KMS-11 (cell line): ENCODE measurements around the gene FLRT1.

Experiments
- H2AFZ ChIP-seq: fragments of 200-600 bp; sonication (generic); 2 replicates; pipeline ENCODE4 v1.6.1; 2016; ENCODE audit warnings: antibody characterized with exemption, mixed run types, low read depth
- H3K27ac ChIP-seq: fragments of 200-600 bp; sonication (generic); 2 replicates; pipeline ENCODE4 v1.6.1; 2016; ENCODE audit warnings: mild to moderate bottlenecking, mixed run types
- H3K27me3 ChIP-seq: fragments of 200-600 bp; sonication (generic); 2 replicates; pipeline ENCODE4 v1.6.1; 2017; ENCODE audit warnings: mild to moderate bottlenecking, low read depth, mixed run types, moderate library complexity; ENCODE audit not compliant: insufficient read depth
- H3K36me3 ChIP-seq: fragments of 200-600 bp; sonication (generic); 2 replicates; pipeline ENCODE4 v1.6.1; 2017; ENCODE audit warnings: mild to moderate bottlenecking, mixed run types; ENCODE audit not compliant: insufficient read depth
- H3K4me1 ChIP-seq: fragments of 200-600 bp; sonication (generic); 2 replicates; pipeline ENCODE4 v1.6.1; 2016; ENCODE audit warnings: mild to moderate bottlenecking, low read depth, mixed run types; ENCODE audit not compliant: poor library complexity, severe bottlenecking
- H3K4me2 ChIP-seq: fragments of 200-600 bp; sonication (generic); 2 replicates; pipeline ENCODE4 v1.7.0; 2016; ENCODE audit warnings: mild to moderate bottlenecking, mixed run types
- H3K4me3 ChIP-seq: fragments of 200-600 bp; sonication (generic); IDR thresholded peaks from 2 replicates; pipeline ENCODE4 v1.6.1; 2017; ENCODE audit warnings: low read depth, low read length, mixed read lengths; ENCODE audit not compliant: insufficient read depth
- H3K79me2 ChIP-seq: fragments of 200-600 bp; sonication (generic); 2 replicates; pipeline ENCODE4 v1.6.1; 2016; ENCODE audit warnings: low read depth, mixed run types; ENCODE audit not compliant: insufficient read depth
- H3K9ac ChIP-seq: fragments of 200-600 bp; sonication (generic); 2 replicates; pipeline ENCODE4 v1.6.1; 2016; ENCODE audit warnings: mild to moderate bottlenecking, mixed run types
- H4K20me1 ChIP-seq: fragments of 200-600 bp; sonication (generic); 2 replicates; pipeline ENCODE4 v1.6.1; 2016; ENCODE audit warnings: mild to moderate bottlenecking, mixed run types; ENCODE audit not compliant: insufficient read depth
- CTCF ChIP-seq: fragments of 200-600 bp; sonication (generic); conservative IDR thresholded peaks from 2 replicates; pipeline ENCODE4 v1.6.1; 2017; ENCODE audit warnings: low read depth, mild to moderate bottlenecking, antibody characterized with exemption, low read length, moderate library complexity, mixed read lengths

FLRT1 gene

GRCh38 chr11:64015935-64016845, 19.5 kb upstream of the FLRT1 start:
- H3K4me2 ChIP-seq: no peak overlapping the region
- H3K9ac ChIP-seq: no peak overlapping the region
- no peaks in the 10 kb centered on the region for H3K4me1 ChIP-seq
- H3K36me3 ChIP-seq: no peaks in the 10 kb centered on the region
- no peak overlapping the region for H2AFZ ChIP-seq
- no peaks in the 10 kb centered on the region for H3K27me3 ChIP-seq
- no peak overlapping the region for H3K27ac ChIP-seq
- no peaks in the 10 kb centered on the region for H3K79me2 ChIP-seq
- no peak overlapping the region for H3K4me3 ChIP-seq
- H4K20me1 ChIP-seq: no peaks in the 10 kb centered on the region
- TF ChIP-seq CTCF: no peak

GRCh38 chr11:64017945-64018224, 17.8 kb upstream of the FLRT1 start:
- Histone ChIP-seq H3K27ac (no peak overlapping the region), H4K20me1 (no peaks in the 10 kb centered on the region), H3K27me3 (no peaks in the 10 kb centered on the region), H3K9ac (no peak overlapping the region), H3K79me2 (no peaks in the 10 kb centered on the region), H3K4me3 (no peak overlapping the region), H3K4me1 (no peaks in the 10 kb centered on the region), H3K4me2 (no peak overlapping the region), H3K36me3 (no peaks in the 10 kb centered on the region), H2AFZ (no peak overlapping the region)
- no peak for TF ChIP-seq CTCF

- Histone ChIP-seq H3K4me2 (no peak overlapping the region), H3K4me1 (no peaks in the 10 kb centered on the region), H3K27me3 (no peaks in the 10 kb centered on the region)
Measured at GRCh38 chr11:64018310-64018709, 17.4 kb upstream of the FLRT1 start.

GRCh38 chr11:64019106-64020037, 16.4 kb upstream of the FLRT1 start:
- no peak overlapping the region for H3K27ac ChIP-seq
- H3K4me2 ChIP-seq: no peak overlapping the region
- H3K27me3 ChIP-seq: no peaks in the 10 kb centered on the region
- no peaks in the 10 kb centered on the region for H3K79me2 ChIP-seq
- H3K36me3 ChIP-seq: no peaks in the 10 kb centered on the region
- no peak overlapping the region for H2AFZ ChIP-seq
- no peaks in the 10 kb centered on the region for H3K4me1 ChIP-seq
- H3K9ac ChIP-seq: no peak overlapping the region
- TF ChIP-seq CTCF: no peak
- H3K4me3 ChIP-seq: no peak overlapping the region
- H4K20me1 ChIP-seq: no peaks in the 10 kb centered on the region

More at GRCh38 chr11:64018310-64018709, 17.4 kb upstream of the FLRT1 start:
- no peak overlapping the region for H3K4me3 ChIP-seq
- no peak overlapping the region for H3K9ac ChIP-seq
- no peak overlapping the region for H2AFZ ChIP-seq
- H3K79me2 ChIP-seq: no peaks in the 10 kb centered on the region
- no peak overlapping the region for H3K27ac ChIP-seq
- H3K36me3 ChIP-seq: no peaks in the 10 kb centered on the region
- H4K20me1 ChIP-seq: no peaks in the 10 kb centered on the region
- TF ChIP-seq CTCF: no peak
